IMR-90 (cell line): ENCODE results near the gene PARP12. TPM values are rescaled to one million over a fixed set of nuclear protein-coding genes. Genes with fewer than 3 reads are reported as not detected.

Experiments used
- ATAC-seq: fragments of 200-7000 bp; cut with Tn5 transposase; 2 replicates; pipeline ENCODE4 v1.9.1; 2020; ENCODE audit warnings: low read depth, mild to moderate bottlenecking, moderate library complexity
- BruUV-seq: library from RNA; stranded (reverse); fragments of 400-500 nt; replicated peaks from 2 replicates; lab custom pipeline; 2021; lab: Mats Ljungman, UMichigan
- CTCF ChIA-PET: fragments of 300-600 bp; formaldehyde crosslinking; extraction: SDS; loops from one replicate; lab custom pipeline; 2021; ENCODE audit warnings: antibody characterized with exemption; lab: Yijun Ruan, JAX
- POLR2A ChIA-PET: fragments of 300-600 bp; sonication (Branson Sonifier 250); formaldehyde crosslinking; loops from one replicate; lab custom pipeline; 2022; ENCODE audit warnings: antibody characterized with exemption; ENCODE audit not compliant: unreplicated experiment; lab: Charles Lee
- DNase-seq: peaks from one replicate; pipeline ENCODE4 v3.0.0; 2013
- H2AFZ ChIP-seq: replicated peaks from 2 replicates; pipeline ENCODE3; 2013; ENCODE audit warnings: low read length, mild to moderate bottlenecking; ENCODE audit not compliant: poor library complexity
- H2AK5ac ChIP-seq: 2 replicates; pipeline ENCODE4 v1.6.1; 2013; ENCODE audit warnings: low read depth, low read length, inconsistent platforms
- H2AK9ac ChIP-seq: replicated peaks from 2 replicates; pipeline ENCODE3; 2013; ENCODE audit warnings: mild to moderate bottlenecking, low read depth, low read length, moderate library complexity; ENCODE audit not compliant: poor library complexity
- H2BK120ac ChIP-seq: 2 replicates; pipeline ENCODE4 v1.6.1; 2013; ENCODE audit warnings: low read depth, low read length, inconsistent platforms
- H2BK15ac ChIP-seq: 3 replicates; pipeline ENCODE4 v1.6.1; 2013; ENCODE audit warnings: low read depth, low read length, inconsistent platforms
- H2BK20ac ChIP-seq: 2 replicates; pipeline ENCODE4 v1.6.1; 2013; ENCODE audit warnings: low read depth, mild to moderate bottlenecking, inconsistent platforms, low read length, moderate library complexity
- H2BK5ac ChIP-seq: 2 replicates; pipeline ENCODE4 v1.6.1; 2013; ENCODE audit warnings: mild to moderate bottlenecking, low read depth, low read length, inconsistent platforms; ENCODE audit not compliant: poor library complexity, severe bottlenecking
- H3K14ac ChIP-seq: replicated peaks from 2 replicates; pipeline ENCODE4 v1.6.1; 2013; ENCODE audit warnings: low read depth, low read length, inconsistent platforms
- H3K18ac ChIP-seq: 2 replicates; pipeline ENCODE4 v1.6.1; 2013; ENCODE audit warnings: low read depth, low read length, control low read depth
- H3K23ac ChIP-seq: 2 replicates; pipeline ENCODE4 v1.6.1; 2013; ENCODE audit warnings: low read depth, low read length, inconsistent platforms
- H3K27ac ChIP-seq: 2 replicates; pipeline ENCODE4 v1.5.1; 2013; ENCODE audit warnings: mild to moderate bottlenecking, control low read depth, low read length; ENCODE audit not compliant: insufficient read depth
- H3K27me3 ChIP-seq: 2 replicates; pipeline ENCODE4 v1.6.1; 2013; ENCODE audit warnings: low read length; ENCODE audit not compliant: control insufficient read depth, insufficient read depth
- H3K36me3 ChIP-seq: 2 replicates; pipeline ENCODE4 v1.6.1; 2013; ENCODE audit warnings: low read length, mixed read lengths; ENCODE audit not compliant: control insufficient read depth, insufficient read depth
- H3K4ac ChIP-seq: 2 replicates; pipeline ENCODE4 v1.6.1; 2013; ENCODE audit warnings: low read depth, low read length, inconsistent platforms
- H3K4me1 ChIP-seq: 2 replicates; pipeline ENCODE4 v1.6.1; 2013; ENCODE audit warnings: low read length, mixed read lengths; ENCODE audit not compliant: control insufficient read depth, insufficient read depth
- H3K4me2 ChIP-seq: 2 replicates; pipeline ENCODE4 v1.6.1; 2013; ENCODE audit warnings: low read depth, mild to moderate bottlenecking, control low read depth, low read length, moderate library complexity
- H3K4me3 ChIP-seq: 2 replicates; pipeline ENCODE4 v1.5.1; 2013; ENCODE audit warnings: low read depth, mild to moderate bottlenecking, control low read depth, low read length, moderate library complexity; ENCODE audit not compliant: insufficient read depth
- H3K56ac ChIP-seq: 2 replicates; pipeline ENCODE4 v1.6.1; 2013; ENCODE audit warnings: low read length, inconsistent platforms; ENCODE audit not compliant: insufficient read depth; ENCODE audit errors: extremely low read depth
- H3K79me1 ChIP-seq, 2 experiments: 2 replicates each; pipeline ENCODE4 v1.6.1; 2013; ENCODE audit warnings: low read length in 2 of 2, inconsistent platforms in 1 of 2, low read depth in 1 of 2
- H3K9ac ChIP-seq: 2 replicates; pipeline ENCODE4 v1.6.1; 2013; ENCODE audit warnings: low read depth, low read length, control low read depth
- H3K9me1 ChIP-seq: 2 replicates; pipeline ENCODE4 v1.6.1; 2013; ENCODE audit warnings: low read length, inconsistent platforms; ENCODE audit not compliant: insufficient read depth
- H3K9me3 ChIP-seq: 2 replicates; pipeline ENCODE4 v1.6.1; 2013; ENCODE audit warnings: low read length; ENCODE audit not compliant: control insufficient read depth, insufficient read depth
- H4K20me1 ChIP-seq: 2 replicates; pipeline ENCODE4 v1.6.1; 2013; ENCODE audit warnings: low read length, inconsistent platforms; ENCODE audit not compliant: insufficient read depth
- H4K5ac ChIP-seq: 2 replicates; pipeline ENCODE4 v1.6.1; 2013; ENCODE audit warnings: mild to moderate bottlenecking, low read depth, low read length, control low read depth
- H4K8ac ChIP-seq, 2 experiments: 2 replicates each; pipeline ENCODE4 v1.6.1; 2013; ENCODE audit warnings: low read depth in 2 of 2, low read length in 2 of 2, control low read depth in 1 of 2, inconsistent platforms in 1 of 2
- H4K91ac ChIP-seq: 2 replicates; pipeline ENCODE4 v1.6.1; 2013; ENCODE audit warnings: low read depth, low read length, inconsistent platforms; ENCODE audit not compliant: insufficient read depth
- BHLHE40 ChIP-seq: fragments of 150-350 bp; IDR thresholded peaks from 2 replicates; pipeline ENCODE4 v1.6.1; 2016; ENCODE audit warnings: mild to moderate bottlenecking, low read depth, low read length
- CHD1 ChIP-seq: IDR thresholded peaks from 2 replicates; pipeline ENCODE4 v1.6.1; 2012; ENCODE audit warnings: low read depth, low read length, improper control_type of control experiment
- FOS ChIP-seq: fragments of 150-350 bp; IDR thresholded peaks from 2 replicates; pipeline ENCODE4 v1.6.1; 2016; ENCODE audit warnings: low read depth, low read length
- MAZ ChIP-seq: IDR thresholded peaks from 2 replicates; pipeline ENCODE4 v1.6.1; 2012; ENCODE audit warnings: low read depth, mild to moderate bottlenecking, low read length, improper control_type of control experiment, moderate library complexity, borderline replicate concordance
- RFX5 ChIP-seq: IDR thresholded peaks from 2 replicates; pipeline ENCODE4 v1.8.0; 2012; ENCODE audit warnings: low read depth, mild to moderate bottlenecking, low read length, moderate library complexity
- USF2 ChIP-seq: fragments of 150-350 bp; IDR thresholded peaks from 2 replicates; pipeline ENCODE4 v1.6.1; 2017; ENCODE audit warnings: mild to moderate bottlenecking, antibody characterized with exemption, low read length, low read depth
- WGBS, 2 experiments: methylation state at CpG; one replicate each; pipeline versions ENCODE4 v1.1.5 to v1.1.7; 2013; ENCODE audit warnings: missing lambda C conversion rate in 2 of 2; ENCODE audit not compliant: insufficient read length in 1 of 2; ENCODE audit errors: extremely low coverage in 2 of 2; 5-methylcytosine and 5-hydroxymethylcytosine counted together
- dilution Hi-C: fragments of 300-500 bp; cut with HindIII; formaldehyde crosslinking; loops from one replicate; pipeline ENCODE4 v1.14.3; 2018; ENCODE audit warnings: low sequenced_read_pairs; ENCODE audit not compliant: unreplicated experiment
- in situ Hi-C: fragments of 300-500 bp; cut with MboI; formaldehyde crosslinking; loops from 3 replicates; pipeline ENCODE4 v1.14.3; 2019; ENCODE audit warnings: low sequenced_read_pairs, inconsistent platforms, mixed read lengths
- intact Hi-C: fragments of 100-400 bp; cut with micrococcal nuclease; formaldehyde crosslinking; loops from 2 replicates; pipeline ENCODE4 v1.10.0; 2022
- polyA plus RNA-seq, 3 experiments: library from polyadenylated mRNA; depleted of rRNA; stranded (reverse); fragments of >200 nt; gene quantifications; 2 replicates each; pipeline ENCODE4 v1.2.3, GENCODE V29; 2012; ENCODE audit warnings: low replicate concordance in 1 of 3
- total RNA-seq: library from RNA; depleted of rRNA; stranded (reverse); fragments of >200 nt; gene quantifications from 2 replicates; pipeline ENCODE4 v1.2.3, GENCODE V29; 2012

PARP12 gene
- total and polyA plus RNA-seq, 2 of the 4 experiments (the other 2 are of a cell fraction) = 7.2 to 11.3 TPM

- Histone ChIP-seq H2AK9ac (no peak overlapping the region), H3K4me1 (no peaks in the 10 kb centered on the region), H3K36me3 (no peaks in the 10 kb centered on the region), H2AFZ (no peak overlapping the region), H3K18ac (no peak overlapping the region), H3K9ac (no peak overlapping the region), H4K91ac (no peak overlapping the region), H2BK20ac (no peak overlapping the region), H3K9me3 (peaks cover 4% of the 10 kb centered on the region), H4K8ac (no peak overlapping the region), H3K79me1 (no peaks in the 10 kb centered on the region), H3K4me2 (no peak overlapping the region), H4K20me1 (no peaks in the 10 kb centered on the region), H3K9me1 (no peaks in the 10 kb centered on the region), H3K4ac (no peak overlapping the region), H3K27me3 (peaks cover 11% of the 10 kb centered on the region), H3K23ac (no peak overlapping the region), H3K4me3 (no peak overlapping the region), H2BK15ac (no peak overlapping the region), H3K27ac (no peak overlapping the region), H2BK120ac (no peak overlapping the region), H2BK5ac (no peak overlapping the region), H3K14ac (no peak overlapping the region), H2AK5ac (no peak overlapping the region), H4K5ac (no peak overlapping the region), H3K56ac (no peak overlapping the region)
- no peak for TF ChIP-seq CHD1
- TF ChIP-seq RFX5 = no peak
- no peak for TF ChIP-seq FOS
- no peak for TF ChIP-seq MAZ
- TF ChIP-seq USF2 = no peak
- no peak for TF ChIP-seq BHLHE40
- dilution Hi-C loops = no loop called here
- ChIA-PET CTCF (no interaction called here), POLR2A (interaction anchor here (0.6 kb wide), 1 partner anchor 25 kb away, joined by 4 read pairs; no protein-coding TSS in a partner anchor)
- intact Hi-C loops = no loop called here
- DNase-seq = peak; percentile 32
- no TSS peak for BruUV-seq
- in situ Hi-C loops = no loop called here
- WGBS, 2 experiments = 33% methylated on average over 2 of the region's 6 CpGs; no CpG with 5 or more reads in 1 of the 2 experiments
- peak; percentile 83 for ATAC-seq
Measured at GRCh38 chr7:140074780-140075179, 12.0 kb upstream of the PARP12 start.
